Smooth muscle cell (in vitro differentiated cells): ENCODE measurements around the gene USP1. TPM values are rescaled to one million over a fixed set of nuclear protein-coding genes. Genes with fewer than 3 reads are reported as not detected.
A peak's percentile ranks its signal among the peaks of the same experiment; 100 is the strongest.

Source experiments
- DNase-seq: peaks from one replicate; lab custom pipeline; 2025; ENCODE audit not compliant: unreplicated experiment; lab: John Stamatoyannopoulos, UW
- H2AFZ ChIP-seq: fragments of 200-600 bp; sonication (generic); 2 replicates; pipeline ENCODE4 v1.6.0; 2016; ENCODE audit warnings: antibody characterized with exemption, low read depth, mild to moderate bottlenecking
- H3F3A ChIP-seq: fragments of 200-600 bp; sonication (generic); 2 replicates; pipeline ENCODE4 v1.6.0; 2017; ENCODE audit warnings: antibody characterized with exemption, low read depth
- H3K27ac ChIP-seq: fragments of 200-600 bp; sonication (generic); 2 replicates; pipeline ENCODE4 v1.5.1; 2016; ENCODE audit warnings: low read depth, mild to moderate bottlenecking
- H3K27me3 ChIP-seq: fragments of 200-600 bp; sonication (generic); 2 replicates; pipeline ENCODE4 v1.6.1; 2016; ENCODE audit warnings: low read depth, mild to moderate bottlenecking
- H3K36me3 ChIP-seq: fragments of 200-600 bp; sonication (generic); 2 replicates; pipeline ENCODE4 v1.5.1; 2016; ENCODE audit warnings: low read depth
- H3K4me1 ChIP-seq: fragments of 200-600 bp; sonication (generic); 2 replicates; pipeline ENCODE4 v1.5.1; 2016; ENCODE audit warnings: low read depth
- H3K4me2 ChIP-seq: fragments of 200-600 bp; sonication (generic); 2 replicates; pipeline ENCODE4 v1.6.0; 2016; ENCODE audit warnings: mild to moderate bottlenecking
- H3K4me3 ChIP-seq: fragments of 200-600 bp; sonication (generic); 2 replicates; pipeline ENCODE4 v1.5.1; 2016; ENCODE audit warnings: mild to moderate bottlenecking
- H3K79me2 ChIP-seq: fragments of 200-600 bp; sonication (generic); 2 replicates; pipeline ENCODE4 v1.6.0; 2016; ENCODE audit warnings: low read depth, mild to moderate bottlenecking
- H3K9ac ChIP-seq: fragments of 200-600 bp; sonication (generic); 2 replicates; pipeline ENCODE4 v1.6.0; 2016; ENCODE audit warnings: low read depth
- H3K9me3 ChIP-seq: fragments of 200-600 bp; sonication (generic); replicated peaks from 2 replicates; pipeline ENCODE4 v1.5.1; 2016; ENCODE audit warnings: low read depth
- H4K20me1 ChIP-seq: fragments of 200-600 bp; sonication (generic); 2 replicates; pipeline ENCODE4 v1.6.0; 2016; ENCODE audit warnings: low read depth
- CTCF ChIP-seq: fragments of 200-600 bp; sonication (generic); IDR thresholded peaks from 2 replicates; pipeline ENCODE4 v1.5.1; 2017; ENCODE audit warnings: borderline replicate concordance, mild to moderate bottlenecking, antibody characterized with exemption; ENCODE audit not compliant: insufficient read depth, poor library complexity, severe bottlenecking
- WGBS: methylation state at CpG from one replicate; pipeline ENCODE4 v1.1.7; 2016; ENCODE audit warnings: low lambda C conversion rate; 5-methylcytosine and 5-hydroxymethylcytosine counted together
- polyA plus RNA-seq: library from polyadenylated mRNA; unstranded; fragments of >200 nt; fragmentation: Nextera tagmentation; extraction: Ambion mirVana; gene quantifications from 2 replicates; pipeline ENCODE4 v1.2.1, GENCODE V29; 2016
- total RNA-seq: library from RNA; depleted of rRNA; stranded (reverse); fragments of >200 nt; gene quantifications from 2 replicates; pipeline ENCODE4 v1.2.3, GENCODE V29; 2014

Gene USP1
- total and polyA plus RNA-seq, 2 experiments from 2014 or later, result 11.9 to 22.1 TPM

- Histone ChIP-seq H3K9me3 (no peaks in the 10 kb centered on the region), H4K20me1 (no peaks in the 10 kb centered on the region), H2AFZ (no peak overlapping the region), H3K4me1 (no peaks in the 10 kb centered on the region), H3K4me3 (no peak overlapping the region), H3K9ac (no peak overlapping the region), H3K36me3 (no peaks in the 10 kb centered on the region), H3F3A (no peaks in the 10 kb centered on the region), H3K27me3 (no peaks in the 10 kb centered on the region), H3K4me2 (no peak overlapping the region), H3K79me2 (no peaks in the 10 kb centered on the region), H3K27ac (no peak overlapping the region)
- no peak for TF ChIP-seq CTCF
- WGBS, result 72% methylated on average over 3 of the region's 3 CpGs
- DNase-seq, result no peak
Measured at GRCh38 chr1:62406576-62406975, 30.3 kb upstream of the USP1 start.

- no peaks in the 10 kb centered on the region for H3K27me3 ChIP-seq
- no peak overlapping the region for H3K4me3 ChIP-seq
- DNase-seq, result no peak
- H3K36me3 ChIP-seq, result no peaks in the 10 kb centered on the region
- H3F3A ChIP-seq, result no peaks in the 10 kb centered on the region
- H3K4me2 ChIP-seq, result no peak overlapping the region
- H3K9me3 ChIP-seq, result no peaks in the 10 kb centered on the region
- WGBS, result 67% methylated on average over 12 of the region's 12 CpGs
- no peaks in the 10 kb centered on the region for H3K4me1 ChIP-seq
- peak; percentile 86 for TF ChIP-seq CTCF
- no peaks in the 10 kb centered on the region for H3K79me2 ChIP-seq
- H4K20me1 ChIP-seq, result no peaks in the 10 kb centered on the region
- H2AFZ ChIP-seq, result no peak overlapping the region
- no peak overlapping the region for H3K9ac ChIP-seq
- no peak overlapping the region for H3K27ac ChIP-seq
Measured at GRCh38 chr1:62407398-62408009, 29.3 kb upstream of the USP1 start.

- no peak for TF ChIP-seq CTCF
- no peak overlapping the region for H3K4me3 ChIP-seq
Measured at GRCh38 chr1:62415687-62416086, 21.2 kb upstream of the USP1 start.

GRCh38 chr1:62417351-62417999 lies 19.4 kb upstream of the USP1 start:
- H3K4me3 ChIP-seq, result no peak overlapping the region
- no peak for DNase-seq
- H3K9ac ChIP-seq, result no peak overlapping the region
- H3K9me3 ChIP-seq, result no peaks in the 10 kb centered on the region
- no peak overlapping the region for H2AFZ ChIP-seq
- no peak for TF ChIP-seq CTCF
- WGBS, result 72% methylated on average over 2 of the region's 2 CpGs
- H3K36me3 ChIP-seq, result no peaks in the 10 kb centered on the region
- H3F3A ChIP-seq, result no peaks in the 10 kb centered on the region
- no peaks in the 10 kb centered on the region for H3K27me3 ChIP-seq
- H4K20me1 ChIP-seq, result no peaks in the 10 kb centered on the region
- no peaks in the 10 kb centered on the region for H3K4me1 ChIP-seq
- H3K79me2 ChIP-seq, result no peaks in the 10 kb centered on the region
- H3K27ac ChIP-seq, result no peak overlapping the region
- no peak overlapping the region for H3K4me2 ChIP-seq

More at GRCh38 chr1:62415687-62416086, 21.2 kb upstream of the USP1 start:
- Histone ChIP-seq H3K79me2 (no peaks in the 10 kb centered on the region), H3K27ac (no peak overlapping the region), H3K4me2 (no peak overlapping the region), H3K4me1 (no peaks in the 10 kb centered on the region), H3K9ac (no peak overlapping the region), H4K20me1 (no peaks in the 10 kb centered on the region), H3F3A (no peaks in the 10 kb centered on the region), H3K27me3 (no peaks in the 10 kb centered on the region), H3K36me3 (no peaks in the 10 kb centered on the region), H2AFZ (no peak overlapping the region), H3K9me3 (no peaks in the 10 kb centered on the region)
- DNase-seq, result no peak
- 96% methylated on average over 8 of the region's 8 CpGs for WGBS
